Germinal center (tissue), 1 donor: ENCODE measurements around the gene SMAD3.

Experiments
- DNase-seq: peaks from one replicate; pipeline ENCODE4 v3.0.0; 2012; ENCODE audit warnings: mixed read lengths, low spot score

Gene SMAD3

DNA sequence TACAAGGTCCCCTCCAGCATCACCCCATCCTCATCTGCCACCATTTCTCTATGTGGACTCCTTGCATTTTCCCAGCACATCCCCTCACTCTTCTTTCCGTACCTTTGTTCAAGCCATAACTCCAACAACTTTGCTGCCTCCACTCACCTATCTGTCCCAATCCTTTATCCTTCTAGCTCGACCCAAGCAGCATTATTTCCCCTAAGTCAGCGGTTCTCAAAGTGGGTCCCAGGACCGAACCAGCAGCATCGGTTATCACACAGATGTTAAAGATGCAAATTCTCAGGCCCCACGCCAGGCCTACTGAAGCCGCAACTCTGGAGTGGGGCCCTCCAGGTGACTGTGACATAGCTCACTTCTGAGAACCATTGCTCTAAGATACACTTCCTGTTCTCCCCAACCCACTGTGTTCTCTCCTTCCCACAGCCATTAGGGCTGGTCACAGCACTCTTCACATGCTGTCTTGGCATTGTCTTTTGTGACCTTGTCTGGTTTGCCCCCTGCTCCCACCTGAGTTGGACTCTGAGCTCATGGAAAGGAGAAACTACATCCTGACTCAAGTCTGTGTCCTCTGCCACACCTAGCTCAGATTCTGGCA is 132.9 kb downstream of the SMAD3 start:
- no peak for DNase-seq

DNA sequence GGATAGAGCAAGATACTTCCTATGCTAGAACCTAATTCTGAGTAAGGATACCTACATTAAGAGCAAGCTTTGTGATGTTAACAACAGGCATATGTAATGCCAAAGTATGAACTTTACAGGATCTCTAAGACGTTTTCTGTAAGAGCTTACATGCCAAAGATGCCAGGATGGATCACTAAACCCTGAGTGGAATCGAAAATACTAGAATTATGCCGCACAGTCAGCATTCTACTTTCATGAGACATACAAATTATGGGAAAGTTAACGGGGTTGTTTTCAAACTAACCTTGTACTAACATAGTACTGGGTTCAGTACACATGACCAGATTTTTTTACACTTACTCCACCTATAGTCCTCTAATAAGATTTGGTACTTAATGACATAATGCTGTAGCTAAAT is 134.0 kb downstream of the SMAD3 start:
- DNase-seq = no peak

DNA sequence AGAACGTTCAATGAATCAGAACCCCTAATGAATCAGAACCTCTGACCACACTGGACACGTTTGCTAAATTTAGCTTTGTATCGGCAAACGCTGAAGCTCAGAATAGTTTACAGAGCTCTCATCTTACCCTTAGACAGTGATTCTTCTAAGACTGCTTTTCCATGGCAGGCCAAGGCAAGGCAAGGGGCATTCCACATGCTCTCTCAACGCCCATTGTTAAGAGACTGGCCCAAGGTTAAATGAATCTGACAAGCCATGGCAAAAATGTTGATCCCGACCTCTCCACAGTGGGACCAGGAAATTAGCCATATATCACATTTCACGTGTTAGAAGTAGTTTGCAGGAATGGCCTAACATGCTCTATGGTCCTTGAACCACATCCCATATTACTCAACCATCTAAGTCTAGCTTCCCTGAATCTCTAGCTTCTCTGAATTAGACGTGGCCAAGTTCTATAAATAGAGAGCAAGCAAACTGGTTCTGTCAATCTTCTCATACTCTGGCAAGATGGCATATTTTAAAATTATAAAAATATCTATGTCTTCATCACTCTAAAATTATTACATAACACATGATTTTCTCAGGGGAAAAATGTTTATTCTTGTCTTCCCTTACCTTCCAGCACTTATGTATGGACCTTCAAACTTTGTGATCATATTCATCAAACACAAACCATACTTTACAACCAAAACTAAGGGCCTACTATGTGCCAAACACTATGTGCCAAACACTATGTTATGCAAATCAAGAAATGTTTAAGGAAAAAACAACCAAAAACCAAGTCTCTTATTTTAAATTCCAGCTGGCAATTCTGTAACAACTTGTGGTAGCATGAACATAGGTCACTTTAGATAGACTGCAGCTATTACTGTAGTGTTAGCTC is 134.7 kb downstream of the SMAD3 start:
- no peak for DNase-seq

DNA sequence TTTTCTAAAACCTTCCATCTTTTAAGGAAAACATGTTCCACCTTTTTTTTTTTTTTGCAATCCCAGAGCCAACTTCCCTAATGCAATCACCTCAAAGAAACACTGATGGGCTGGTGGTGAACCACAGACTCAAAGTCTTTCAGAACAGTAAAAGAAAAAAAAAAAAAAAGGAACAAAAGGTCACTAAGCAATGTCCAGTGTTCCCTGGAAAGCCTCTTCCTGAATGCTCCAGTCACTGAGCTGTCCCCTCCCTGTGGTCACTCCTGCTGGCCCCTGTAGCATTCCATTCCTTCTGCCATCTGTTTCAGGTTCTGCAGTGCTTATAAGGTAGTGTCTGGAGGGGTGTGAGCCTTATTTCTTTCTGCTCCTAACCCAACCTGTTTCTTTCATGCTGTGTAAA is 135.7 kb downstream of the SMAD3 start:
- DNase-seq = no peak

DNA sequence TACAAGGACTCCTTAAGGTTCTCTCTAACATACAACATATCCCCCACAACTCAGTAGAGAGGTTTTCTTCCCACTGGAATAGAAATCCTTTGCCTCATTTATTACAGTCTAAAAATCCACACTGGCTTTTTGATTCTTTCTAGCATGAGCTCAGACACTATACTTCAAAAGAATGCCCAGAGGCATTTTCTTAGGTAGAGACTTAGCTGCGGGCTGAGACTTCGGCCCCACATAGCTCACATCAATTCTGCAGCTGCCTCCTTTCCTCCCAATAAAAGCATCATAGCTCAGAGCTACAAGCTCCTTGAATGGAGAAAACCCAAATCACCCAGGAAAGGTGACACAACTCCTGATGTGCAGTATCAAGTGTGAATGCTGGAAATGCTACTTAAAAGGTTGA is 136.7 kb downstream of the SMAD3 start:
- DNase-seq = no peak

DNA sequence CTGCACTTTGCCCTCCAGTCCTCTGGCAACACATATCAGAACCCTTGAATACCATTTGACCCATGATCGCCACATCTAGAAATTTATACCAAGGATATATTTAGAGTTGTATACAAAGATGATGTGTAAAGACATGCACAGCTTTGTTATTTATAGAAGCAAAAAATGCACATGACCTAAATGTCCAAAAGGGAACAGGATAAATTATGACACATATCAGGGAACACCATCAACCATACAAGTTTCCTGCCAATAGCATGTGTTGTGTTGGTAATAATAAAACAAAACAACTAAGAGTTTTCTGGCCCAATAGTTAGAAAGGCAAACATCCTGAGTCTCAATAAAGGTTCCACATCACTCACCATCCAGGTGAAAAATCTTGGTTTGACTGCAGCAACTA is 137.6 kb downstream of the SMAD3 start:
- no peak for DNase-seq

DNA sequence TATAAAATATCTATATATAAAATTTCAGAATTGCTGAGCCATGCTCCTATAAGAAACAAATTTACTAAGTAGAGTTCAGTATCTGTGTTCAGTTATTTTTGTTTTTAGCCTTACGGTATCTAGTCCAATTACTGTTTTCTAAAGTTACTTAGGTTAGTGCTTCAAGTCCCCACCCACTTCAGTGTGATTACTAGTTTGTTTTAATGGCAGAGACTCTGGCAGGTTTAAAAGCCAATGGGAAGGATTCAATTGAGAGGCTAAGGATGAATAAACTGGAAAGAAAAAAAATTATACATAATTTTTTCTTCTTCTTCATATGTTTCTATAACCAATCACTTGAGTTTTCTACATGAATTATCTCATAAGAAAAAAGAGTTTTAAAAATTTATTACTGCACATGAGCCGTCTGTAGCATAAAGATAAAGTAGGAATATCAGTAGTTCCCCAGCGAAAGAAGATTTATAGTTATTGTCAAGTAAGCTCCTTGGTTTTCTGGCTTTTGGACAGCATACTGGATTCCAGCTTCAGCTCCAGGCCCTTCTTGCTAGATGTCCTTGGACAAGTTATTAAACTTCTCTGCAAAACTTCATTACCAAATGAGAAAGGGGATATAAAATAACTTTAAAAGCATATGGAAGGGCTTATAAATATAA is 142.3 kb downstream of the SMAD3 start:
- no peak for DNase-seq

DNA sequence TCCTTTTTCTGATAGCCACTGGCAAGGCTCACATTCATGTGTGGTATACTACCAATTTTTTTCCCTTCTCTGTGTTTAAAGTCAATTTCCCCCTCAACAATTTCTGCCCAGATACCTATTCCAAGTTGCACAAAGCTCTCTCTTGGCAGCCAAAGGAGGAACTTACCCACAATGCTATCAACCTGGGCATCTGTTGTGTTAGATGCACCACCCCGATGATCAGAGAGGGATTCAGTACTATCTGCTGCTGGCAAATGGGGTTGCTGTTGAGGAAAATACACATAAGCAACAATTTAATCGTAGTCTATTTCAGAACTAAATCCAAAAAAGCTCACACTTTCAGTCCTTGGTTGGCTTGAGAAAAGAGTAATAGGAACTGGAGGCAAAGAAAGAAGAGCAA is 143.0 kb downstream of the SMAD3 start:
- DNase-seq = no peak

DNA sequence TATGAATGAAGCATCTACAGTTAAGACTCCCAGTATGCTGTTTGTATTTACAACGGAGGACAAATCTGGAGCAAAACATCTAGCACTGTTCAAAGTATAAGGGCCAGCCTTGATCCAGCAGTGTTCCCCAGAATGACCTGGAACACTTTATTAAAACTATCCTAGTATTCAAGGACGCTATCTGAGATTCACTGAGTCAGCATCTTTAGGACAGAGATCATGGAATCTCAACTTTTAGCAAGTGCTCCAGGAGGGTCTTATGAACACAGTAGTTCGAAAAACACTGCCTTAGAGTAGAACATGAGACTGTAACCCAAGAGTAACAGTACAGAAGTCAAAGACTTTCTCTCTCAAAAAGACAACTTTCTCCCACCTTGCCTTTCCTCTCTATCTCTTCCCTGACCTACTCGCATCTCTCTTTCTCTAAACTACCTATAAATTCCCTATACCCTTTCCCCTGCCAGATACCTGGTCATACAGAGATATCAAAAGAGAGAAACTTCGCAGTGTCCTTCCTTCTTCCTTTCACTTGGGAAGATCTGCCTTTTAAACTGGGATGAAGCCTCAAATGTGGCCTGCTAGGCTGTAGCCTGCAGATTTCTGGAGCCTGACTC is 145.3 kb downstream of the SMAD3 start:
- DNase-seq = no peak

DNA sequence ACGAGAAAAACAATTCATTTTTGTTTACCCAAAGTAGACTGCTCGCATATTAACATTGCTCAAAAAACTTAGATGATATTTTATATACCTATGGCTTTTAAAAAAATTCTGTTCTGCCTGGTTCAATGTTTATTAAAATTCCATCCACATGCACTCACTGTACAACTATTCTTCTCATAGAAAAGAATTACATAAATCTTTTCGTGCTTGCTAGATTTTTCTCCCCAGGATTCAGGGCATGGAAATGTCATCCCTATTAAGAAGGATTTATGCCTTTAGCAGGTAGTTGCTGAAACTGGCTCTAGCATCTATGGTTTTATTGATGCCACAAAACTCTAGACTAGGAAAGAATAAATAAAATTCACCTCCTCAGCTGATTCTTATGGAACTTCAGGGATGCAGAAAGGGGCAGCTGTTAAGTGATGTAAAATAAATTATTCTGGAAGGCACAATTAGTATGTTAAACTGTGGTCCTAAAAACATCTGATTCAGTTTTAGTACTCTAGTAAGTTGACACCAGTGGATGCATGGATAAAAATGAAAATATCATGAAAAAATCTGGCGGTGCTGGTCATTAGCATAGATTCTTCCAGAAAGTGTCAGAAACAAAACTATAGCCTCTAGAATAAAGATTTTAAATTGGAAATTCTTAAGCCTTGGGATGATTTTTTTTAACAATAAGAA is 147.4 kb downstream of the SMAD3 start:
- DNase-seq = no peak

DNA sequence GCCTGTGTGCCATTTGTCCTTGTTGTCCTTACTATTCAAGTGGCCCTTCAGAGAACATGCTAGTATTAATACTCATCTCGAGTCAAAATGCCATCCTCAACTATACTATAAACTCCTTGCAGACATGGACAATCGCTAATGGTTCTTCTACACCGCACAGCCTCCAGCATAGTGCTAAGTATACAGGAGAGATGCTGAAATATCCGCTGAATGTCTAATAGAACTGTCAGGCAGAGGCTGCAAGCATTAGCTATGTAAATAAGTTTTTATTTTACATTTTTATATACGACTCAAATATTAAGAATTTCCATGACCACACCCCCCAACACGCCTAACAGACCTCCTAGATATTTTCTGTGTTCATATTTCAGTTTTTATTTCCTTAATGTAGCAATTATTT is 149.7 kb downstream of the SMAD3 start:
- DNase-seq = no peak

DNA sequence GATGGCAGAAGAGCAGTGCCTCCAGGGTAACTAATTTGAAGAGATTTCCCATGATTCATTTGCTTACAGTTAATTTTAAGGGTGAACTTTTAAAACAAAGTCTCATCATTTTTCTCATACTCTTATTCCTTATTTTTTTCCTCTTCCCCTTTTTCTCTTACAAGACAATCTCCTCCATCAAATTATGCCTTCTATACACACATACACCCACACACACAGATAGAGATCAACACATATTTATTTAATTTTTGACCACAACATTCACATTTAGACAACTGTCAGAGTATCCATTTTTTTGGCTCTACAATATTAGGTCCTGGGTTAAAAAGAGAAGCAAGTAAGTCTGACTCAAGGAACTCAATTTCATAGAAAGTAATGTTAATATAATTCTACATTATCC is 151.5 kb downstream of the SMAD3 start:
- no peak for DNase-seq

DNA sequence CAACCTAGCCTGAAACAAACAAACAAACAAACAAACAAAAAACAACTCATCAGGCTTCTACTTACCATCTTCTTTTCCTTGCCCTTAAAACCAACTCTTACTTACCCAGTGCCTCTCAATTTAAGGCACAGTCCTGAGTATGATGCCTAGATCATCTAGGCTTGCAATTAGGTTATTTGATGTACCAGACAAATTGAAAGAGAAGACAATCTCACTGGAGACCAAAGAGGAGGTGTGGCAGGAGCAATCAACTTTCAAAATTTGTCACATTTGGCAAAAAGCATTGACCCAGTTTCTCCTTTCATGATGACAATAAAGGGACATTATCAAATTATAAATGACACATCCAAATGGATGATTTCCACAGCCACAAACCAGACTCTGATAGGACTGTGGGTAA is 153.0 kb downstream of the SMAD3 start:
- no peak for DNase-seq

DNA sequence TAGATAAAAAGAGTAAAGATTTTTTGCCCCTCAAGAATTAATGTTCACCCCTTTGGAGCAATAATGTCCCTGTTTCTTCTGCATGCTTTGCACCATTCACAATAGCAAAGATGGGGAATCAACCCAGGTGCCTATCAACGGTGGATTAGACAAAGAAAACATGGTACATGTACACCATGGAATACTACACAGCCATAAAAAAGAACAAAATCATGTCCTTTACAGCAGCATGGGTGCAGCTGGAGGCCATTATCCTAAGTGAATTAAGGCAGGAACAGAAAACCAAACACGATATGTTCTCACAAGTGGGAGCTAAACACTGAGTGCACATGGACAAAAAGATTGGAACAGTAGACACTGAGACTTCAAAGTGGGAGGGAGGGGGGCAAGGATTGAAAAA is 153.9 kb downstream of the SMAD3 start:
- DNase-seq = no peak

DNA sequence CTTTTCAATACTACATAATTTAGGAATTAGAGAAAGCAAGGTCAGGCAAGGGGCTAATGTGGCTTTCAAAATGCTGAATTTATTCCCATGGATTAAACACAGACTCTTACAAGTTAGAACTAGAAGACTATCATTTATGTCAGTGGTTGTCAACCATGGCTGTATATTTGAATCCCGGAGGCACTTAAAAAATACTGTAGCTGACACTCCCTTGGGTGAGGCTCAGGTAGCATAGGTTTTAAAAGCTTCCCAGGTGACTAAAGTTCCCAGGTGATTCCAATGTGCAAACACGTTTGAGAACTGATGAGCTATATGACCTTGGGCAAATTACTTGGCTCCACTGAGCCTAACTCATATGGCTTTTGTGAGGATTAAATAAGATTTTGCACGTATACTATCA is 159.5 kb downstream of the SMAD3 start:
- no peak for DNase-seq

DNA sequence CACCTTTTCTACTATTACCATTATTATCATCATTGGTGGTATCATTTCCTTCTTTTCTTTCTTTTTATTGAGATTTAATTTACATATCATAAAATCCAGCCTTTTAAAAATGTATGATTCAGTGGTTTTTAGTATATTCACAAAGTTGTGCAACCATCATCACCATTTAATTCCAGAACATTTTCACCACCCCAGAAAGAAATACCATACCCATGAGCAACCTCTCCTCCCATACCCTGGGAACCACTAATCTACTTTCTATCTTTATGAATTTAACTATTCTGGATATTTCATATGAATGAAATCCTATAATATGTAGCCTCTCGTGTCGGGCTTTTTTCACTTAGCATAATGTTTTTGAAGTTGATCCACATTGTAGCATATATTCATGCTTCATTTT is 159.9 kb downstream of the SMAD3 start:
- DNase-seq = no peak

DNA sequence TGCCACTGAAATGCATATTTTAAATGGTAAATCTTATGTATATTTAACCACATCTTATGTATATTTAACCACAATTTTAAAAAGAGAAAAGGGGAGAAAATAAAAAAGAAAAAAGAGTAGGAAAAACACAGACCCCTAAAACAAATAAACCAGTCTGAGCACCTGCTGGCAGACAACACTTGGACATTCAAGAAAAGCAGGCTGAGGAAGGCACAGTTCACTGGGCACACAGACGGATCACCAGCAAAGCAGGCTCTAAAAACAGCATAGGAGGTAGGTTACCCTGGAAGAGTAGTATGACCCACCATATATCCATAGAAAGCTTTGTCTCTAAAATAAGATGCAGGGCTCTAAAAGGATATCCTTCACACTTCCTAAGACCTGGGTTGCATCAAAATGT is 162.0 kb downstream of the SMAD3 start:
- DNase-seq = no peak

DNA sequence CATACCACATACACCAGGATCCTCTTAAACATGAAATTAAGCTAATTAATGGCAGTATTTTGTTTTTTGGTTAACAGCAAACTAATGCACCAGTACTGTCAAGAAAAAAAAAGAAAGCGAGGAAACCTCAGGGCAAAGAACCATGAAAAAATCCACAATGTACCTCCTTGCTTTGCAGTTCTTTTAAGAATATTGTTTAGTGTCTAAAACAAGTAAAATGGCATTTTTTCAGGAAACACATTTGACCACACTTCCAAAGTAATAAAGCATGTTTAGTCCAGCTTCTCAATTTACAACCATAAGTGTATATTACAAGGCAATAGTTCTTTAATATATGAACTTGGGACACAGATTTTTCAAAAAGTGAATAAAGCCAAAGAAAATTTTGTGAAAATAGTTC is 162.4 kb downstream of the SMAD3 start:
- DNase-seq = no peak

DNA sequence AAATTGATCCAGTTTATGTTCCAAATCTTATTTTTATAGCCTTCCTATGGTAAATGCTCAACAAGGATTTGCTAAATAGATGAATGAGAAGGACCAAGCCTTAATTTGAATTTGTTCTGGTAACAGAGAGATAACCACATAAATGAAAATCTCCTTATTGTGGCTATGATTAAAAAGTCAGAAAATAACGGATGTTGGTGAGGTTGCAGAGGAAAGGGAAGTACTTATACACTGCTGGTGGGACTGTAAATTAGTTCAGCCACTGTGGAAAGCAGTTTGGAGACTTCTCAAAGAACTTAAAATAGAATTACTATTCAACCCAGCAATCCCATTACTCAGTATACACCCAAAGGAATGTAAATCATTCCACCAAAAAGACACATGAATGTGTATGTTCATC is 162.9 kb downstream of the SMAD3 start:
- DNase-seq = no peak

DNA sequence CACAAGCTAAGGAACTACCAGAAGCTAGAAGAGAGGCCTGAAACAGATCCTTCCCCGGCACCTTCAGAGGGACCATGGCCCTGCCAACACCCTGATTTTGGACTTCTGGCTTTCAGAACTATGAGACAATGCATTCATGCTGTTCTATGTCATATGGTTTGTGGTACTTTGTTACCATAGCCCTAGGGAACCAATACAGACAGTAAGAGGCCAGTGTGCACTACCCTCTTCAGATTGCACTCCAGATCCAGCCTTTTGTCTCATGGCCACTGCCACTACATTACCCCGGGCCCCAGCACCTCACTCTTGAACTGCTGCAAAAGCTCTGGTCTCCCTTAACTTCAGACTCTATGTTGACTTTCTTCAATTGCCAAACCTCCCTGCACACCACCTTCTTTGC is 165.1 kb downstream of the SMAD3 start:
- no peak for DNase-seq

DNA sequence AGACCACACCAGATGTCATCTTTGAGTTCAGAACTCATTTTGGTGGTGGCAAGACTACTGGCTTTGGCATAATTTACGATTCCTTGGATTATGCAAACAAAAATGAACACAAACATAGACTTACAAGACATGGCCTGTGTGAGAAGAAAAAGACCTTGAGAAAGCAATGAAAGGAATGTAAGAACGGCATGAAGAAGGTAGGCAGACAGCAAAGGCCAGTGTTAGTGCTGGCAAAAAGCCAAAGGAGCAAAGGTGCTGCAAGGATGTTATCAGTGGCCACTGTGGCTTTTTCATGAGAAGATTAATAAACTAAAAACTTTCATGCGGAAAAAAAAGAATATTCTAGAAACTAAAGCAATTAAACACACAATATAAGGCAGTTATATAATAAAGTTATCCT is 167.2 kb downstream of the SMAD3 start:
- no peak for DNase-seq
